Lower lobe of right lung (tissue), 2 donors: ENCODE measurements around the gene PPP1R9A. TPM values are rescaled to one million over a fixed set of nuclear protein-coding genes. Genes with fewer than 3 reads are reported as not detected.

Experiments
- ATAC-seq, 2 donors: fragments of 200-7000 bp; cut with Tn5 transposase; one replicate each; pipeline ENCODE4 v1.9.1; 2020 to 2022; ENCODE audit warnings: mild to moderate bottlenecking in 2 of 2, moderate library complexity in 2 of 2
- DNase-seq: peaks from one replicate; pipeline ENCODE4 v3.0.0-alpha.2; 2020
- H3K27ac ChIP-seq: fragments of 200-600 bp; one replicate; pipeline ENCODE4 v1.8.0; 2022
- H3K27me3 ChIP-seq: fragments of 200-600 bp; one replicate; pipeline ENCODE4 v1.8.0; 2022; ENCODE audit warnings: low read depth
- H3K36me3 ChIP-seq: fragments of 200-600 bp; one replicate; pipeline ENCODE4 v1.8.0; 2022; ENCODE audit warnings: mild to moderate bottlenecking
- H3K4me1 ChIP-seq: fragments of 200-600 bp; one replicate; pipeline ENCODE4 v1.8.0; 2022
- H3K4me3 ChIP-seq: fragments of 200-600 bp; one replicate; pipeline ENCODE4 v1.8.0; 2022; ENCODE audit warnings: mild to moderate bottlenecking
- H3K9me3 ChIP-seq: fragments of 200-600 bp; one replicate; pipeline ENCODE4 v1.8.0; 2022
- intact Hi-C: fragments of 100-400 bp; cut with DNase I; formaldehyde crosslinking; loops from one replicate; pipeline ENCODE4 v1.11.0; 2022
- total RNA-seq: library from RNA; stranded (reverse); fragmentation: NEBNext Ultra II Directional; extraction: Animal tissue kit (Norgen Biotek cat#: 25700); gene quantifications from one replicate; pipeline ENCODE4 v1.2.1, GENCODE V29; 2021
- TF ChIP-seq, protein P1 (sequence below): fragments of 200-600 bp; IDR thresholded peaks from one replicate; pipeline ENCODE4 v1.8.0; 2022; ENCODE audit warnings: antibody characterized with exemption, mild to moderate bottlenecking
- donor health status: DM: no; HTN: yes; CAD: no; lungs with severe emphysema.

The PPP1R9A gene
- total RNA-seq, 1 donor from 2014 or later, result 28.9 TPM

DNA sequence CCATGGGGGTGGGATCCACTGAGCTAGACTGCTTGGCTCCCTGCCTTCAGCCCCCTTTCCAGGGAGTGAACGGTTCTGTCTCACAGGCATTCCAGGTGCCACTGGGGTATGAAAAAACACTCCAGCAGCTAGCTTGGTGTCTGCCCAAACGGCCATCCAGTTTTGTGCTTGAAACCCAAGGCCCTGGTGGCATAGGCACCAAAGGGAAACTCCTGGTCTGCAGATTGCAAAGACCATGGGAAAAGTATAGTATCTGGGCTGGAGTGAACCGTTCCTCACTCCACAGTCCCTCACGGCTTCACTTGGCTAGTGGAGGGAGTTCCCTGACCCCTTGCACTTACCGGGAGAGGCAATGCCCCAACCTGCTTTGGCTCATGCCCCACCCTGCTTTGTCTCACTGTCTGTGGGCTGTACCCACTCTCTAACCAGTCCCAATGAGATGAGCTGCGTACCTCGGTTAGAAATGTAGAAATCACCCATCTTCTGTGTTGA lies 62.7 kb downstream of the PPP1R9A start:
- DNase-seq, result no peak
- Histone ChIP-seq H3K9me3 (no peaks in the 10 kb centered on the region), H3K4me3 (no peak overlapping the region), H3K36me3 (no peaks in the 10 kb centered on the region), H3K27ac (no peak overlapping the region), H3K4me1 (peaks cover 28% of the 10 kb centered on the region), H3K27me3 (no peaks in the 10 kb centered on the region)
- no peak for ATAC-seq
- intact Hi-C loops, result no loop called here
- TF ChIP-seq, protein P1, sequence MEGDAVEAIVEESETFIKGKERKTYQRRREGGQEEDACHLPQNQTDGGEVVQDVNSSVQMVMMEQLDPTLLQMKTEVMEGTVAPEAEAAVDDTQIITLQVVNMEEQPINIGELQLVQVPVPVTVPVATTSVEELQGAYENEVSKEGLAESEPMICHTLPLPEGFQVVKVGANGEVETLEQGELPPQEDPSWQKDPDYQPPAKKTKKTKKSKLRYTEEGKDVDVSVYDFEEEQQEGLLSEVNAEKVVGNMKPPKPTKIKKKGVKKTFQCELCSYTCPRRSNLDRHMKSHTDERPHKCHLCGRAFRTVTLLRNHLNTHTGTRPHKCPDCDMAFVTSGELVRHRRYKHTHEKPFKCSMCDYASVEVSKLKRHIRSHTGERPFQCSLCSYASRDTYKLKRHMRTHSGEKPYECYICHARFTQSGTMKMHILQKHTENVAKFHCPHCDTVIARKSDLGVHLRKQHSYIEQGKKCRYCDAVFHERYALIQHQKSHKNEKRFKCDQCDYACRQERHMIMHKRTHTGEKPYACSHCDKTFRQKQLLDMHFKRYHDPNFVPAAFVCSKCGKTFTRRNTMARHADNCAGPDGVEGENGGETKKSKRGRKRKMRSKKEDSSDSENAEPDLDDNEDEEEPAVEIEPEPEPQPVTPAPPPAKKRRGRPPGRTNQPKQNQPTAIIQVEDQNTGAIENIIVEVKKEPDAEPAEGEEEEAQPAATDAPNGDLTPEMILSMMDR, result no peak

- no peak overlapping the region for H3K4me3 ChIP-seq
- no peaks in the 10 kb centered on the region for H3K27me3 ChIP-seq
- no peak overlapping the region for H3K27ac ChIP-seq
- DNase-seq, result no peak
- TF ChIP-seq, protein P1, result no peak
- H3K4me1 ChIP-seq, result peaks cover 28% of the 10 kb centered on the region
- no peaks in the 10 kb centered on the region for H3K9me3 ChIP-seq
- ATAC-seq, result peak in 1 of 2 donors; percentile 65
- H3K36me3 ChIP-seq, result no peaks in the 10 kb centered on the region
- intact Hi-C loops, result no loop called here
Measured at GRCh38 chr7:94971051-94971867, 63.9 kb downstream of the PPP1R9A start.

- Histone ChIP-seq H3K27me3 (no peaks in the 10 kb centered on the region), H3K36me3 (no peaks in the 10 kb centered on the region), H3K4me1 (peaks cover 28% of the 10 kb centered on the region), H3K27ac (no peak overlapping the region), H3K9me3 (no peaks in the 10 kb centered on the region), H3K4me3 (no peak overlapping the region)
- DNase-seq (no peak), ATAC-seq (peak in 1 of 2 donors; percentile 38)
- TF ChIP-seq, protein P1, result no peak
- intact Hi-C loops, result no loop called here
Measured at GRCh38 chr7:94972296-94972695, 64.9 kb downstream of the PPP1R9A start.

- Histone ChIP-seq H3K27me3 (no peaks in the 10 kb centered on the region), H3K9me3 (no peaks in the 10 kb centered on the region), H3K4me3 (no peak overlapping the region), H3K27ac (no peak overlapping the region), H3K4me1 (peaks cover 28% of the 10 kb centered on the region), H3K36me3 (no peaks in the 10 kb centered on the region)
- intact Hi-C loops, result no loop called here
- ATAC-seq, result no peak
- TF ChIP-seq, protein P1, result no peak
- DNase-seq, result no peak
Measured at GRCh38 chr7:94973844-94974243, 66.5 kb downstream of the PPP1R9A start.

DNA sequence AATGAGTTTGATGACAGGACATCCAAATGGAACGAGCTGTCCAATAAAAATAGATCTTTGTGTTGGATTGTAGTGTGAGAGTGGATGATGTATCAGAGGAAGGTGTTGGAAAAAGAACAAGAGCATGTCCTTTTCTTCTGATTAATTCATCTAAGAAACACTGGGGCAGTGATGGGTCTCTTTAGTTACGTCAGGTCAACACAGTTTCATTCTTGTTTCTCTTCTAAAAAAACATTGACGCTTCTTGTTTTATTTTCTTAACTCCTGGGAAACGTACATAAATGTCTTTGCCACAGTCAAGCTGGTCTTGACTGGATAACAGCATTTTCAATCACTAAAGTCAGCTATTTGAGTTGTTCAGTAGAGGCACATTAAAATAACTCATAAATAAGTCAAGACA lies 67.0 kb downstream of the PPP1R9A start:
- intact Hi-C loops, result no loop called here
- TF ChIP-seq, protein P1, result no peak
- ATAC-seq (no peak), DNase-seq (no peak)
- no peak overlapping the region for H3K4me3 ChIP-seq
- no peak overlapping the region for H3K27ac ChIP-seq
- H3K4me1 ChIP-seq, result peaks cover 27% of the 10 kb centered on the region
- H3K9me3 ChIP-seq, result no peaks in the 10 kb centered on the region
- no peaks in the 10 kb centered on the region for H3K27me3 ChIP-seq
- H3K36me3 ChIP-seq, result no peaks in the 10 kb centered on the region
